ENCODE measurements around the gene TMEM132E. TPM values are rescaled to one million over a fixed set of nuclear protein-coding genes. Genes with fewer than 3 reads are reported as not detected.

TMEM132E gene
- total RNA-seq, 1 experiment from 2014 or later = 0.42 TPM

DNA sequence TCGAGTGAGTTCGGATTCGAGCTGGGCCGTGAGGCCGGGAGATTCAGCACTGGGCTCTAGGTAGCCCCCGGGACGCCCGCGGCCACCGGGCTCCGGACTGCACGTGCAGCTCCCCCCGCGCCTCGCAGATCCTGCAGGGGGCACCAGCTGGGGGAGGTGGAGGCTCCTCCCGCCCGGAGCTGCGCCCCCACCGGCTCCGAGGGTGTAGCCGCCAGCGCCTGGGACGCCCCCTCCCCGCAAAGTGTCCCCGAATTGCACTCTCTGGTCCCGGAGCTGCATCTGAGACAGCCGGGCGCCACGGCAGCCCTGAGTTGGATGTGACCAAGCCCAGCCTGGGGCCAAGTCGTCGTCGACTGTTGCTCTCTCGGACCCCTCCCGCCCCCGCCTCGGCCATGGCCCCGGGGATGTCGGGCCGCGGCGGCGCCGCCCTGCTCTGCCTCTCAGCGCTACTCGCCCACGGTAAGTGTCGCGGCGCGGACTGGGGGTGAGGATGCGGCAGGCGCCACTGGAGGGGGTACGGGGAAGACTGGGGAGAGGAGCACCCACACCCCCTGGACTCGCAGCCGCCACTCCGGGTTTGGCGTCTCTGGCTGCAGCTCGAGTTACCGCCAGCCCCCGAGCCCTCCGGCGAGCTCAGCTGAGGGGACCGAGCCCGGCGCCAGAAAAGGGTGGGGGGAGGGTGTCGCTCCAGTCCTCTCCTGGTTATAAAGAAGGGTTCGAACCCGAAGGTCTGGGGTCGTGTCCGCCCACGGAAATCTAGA is 1.5 kb downstream of the TMEM132E start:
- Histone ChIP-seq H3K9ac (ENCODE audit: extremely low read depth, insufficient read length, low read length) (no peak overlapping the region), H3K23me2 (ENCODE audit: insufficient read length, low read depth, low read length, poor library complexity, severe bottlenecking) (peaks cover 19% of the 10 kb centered on the region), H2BK120ac (ENCODE audit: low read depth, low read length, poor library complexity, severe bottlenecking) (no peak overlapping the region), H2BK20ac (ENCODE audit: low read depth, low read length, poor library complexity, severe bottlenecking) (no peak overlapping the region), H4K20me1 (ENCODE audit: control insufficient read depth, insufficient read depth, insufficient read length) (no peaks in the 10 kb centered on the region), H2BK12ac (ENCODE audit: insufficient read length, low read depth, low read length) (no peak overlapping the region), H3K4me2 (ENCODE audit: insufficient read depth, insufficient read length, low read length) (peak overlapping the region; percentile 49), H4K8ac (replicated peaks; ENCODE audit: insufficient read length, low read depth, low read length) (no peak overlapping the region), H3K27me3 (ENCODE audit: insufficient read depth, low read length) (peaks cover 91% of the 10 kb centered on the region), H3K4ac (ENCODE audit: low read depth, low read length) (no peak overlapping the region), H2BK5ac (ENCODE audit: insufficient read length, low read length) (no peak overlapping the region), H3K79me1 (ENCODE audit: insufficient read depth, low read depth, low read length, poor library complexity, severe bottlenecking) (no peaks in the 10 kb centered on the region), H3K4me1 (ENCODE audit: insufficient read depth, low read length) (peaks cover 5% of the 10 kb centered on the region; the same call in 1 of the 2 replicates), H3K23ac (ENCODE audit: insufficient read length, low read depth, low read length) (no peak overlapping the region), H3K27ac (ENCODE audit: insufficient read length, low read depth, low read length) (no peak overlapping the region), H3K14ac (ENCODE audit: insufficient read depth, low read length) (no peak overlapping the region; the same call in 1 of the 2 replicates), H3K9me3 (ENCODE audit: control insufficient read depth, low read depth, low read length) (no peaks in the 10 kb centered on the region), H2BK15ac (ENCODE audit: low read depth, low read length) (no peak overlapping the region; the same call in 1 of the 2 replicates), H2AK5ac (ENCODE audit: insufficient read length, low read length) (no peak overlapping the region), H3K79me2 (ENCODE audit: insufficient read depth, low read length) (no peaks in the 10 kb centered on the region), H4K91ac (ENCODE audit: insufficient read length, low read depth, low read length) (no peak overlapping the region), H3K56ac (ENCODE audit: insufficient read length, low read depth, low read length) (no peak overlapping the region), H2AFZ (ENCODE audit: low read length) (no peak overlapping the region), H4K5ac (ENCODE audit: insufficient read length, low read depth, low read length) (no peak overlapping the region), H3K18ac (ENCODE audit: insufficient read length, low read depth, low read length) (no peak overlapping the region), H3T11ph (ENCODE audit: low read length) (no peak overlapping the region)
- TF ChIP-seq, protein P1, sequence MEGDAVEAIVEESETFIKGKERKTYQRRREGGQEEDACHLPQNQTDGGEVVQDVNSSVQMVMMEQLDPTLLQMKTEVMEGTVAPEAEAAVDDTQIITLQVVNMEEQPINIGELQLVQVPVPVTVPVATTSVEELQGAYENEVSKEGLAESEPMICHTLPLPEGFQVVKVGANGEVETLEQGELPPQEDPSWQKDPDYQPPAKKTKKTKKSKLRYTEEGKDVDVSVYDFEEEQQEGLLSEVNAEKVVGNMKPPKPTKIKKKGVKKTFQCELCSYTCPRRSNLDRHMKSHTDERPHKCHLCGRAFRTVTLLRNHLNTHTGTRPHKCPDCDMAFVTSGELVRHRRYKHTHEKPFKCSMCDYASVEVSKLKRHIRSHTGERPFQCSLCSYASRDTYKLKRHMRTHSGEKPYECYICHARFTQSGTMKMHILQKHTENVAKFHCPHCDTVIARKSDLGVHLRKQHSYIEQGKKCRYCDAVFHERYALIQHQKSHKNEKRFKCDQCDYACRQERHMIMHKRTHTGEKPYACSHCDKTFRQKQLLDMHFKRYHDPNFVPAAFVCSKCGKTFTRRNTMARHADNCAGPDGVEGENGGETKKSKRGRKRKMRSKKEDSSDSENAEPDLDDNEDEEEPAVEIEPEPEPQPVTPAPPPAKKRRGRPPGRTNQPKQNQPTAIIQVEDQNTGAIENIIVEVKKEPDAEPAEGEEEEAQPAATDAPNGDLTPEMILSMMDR (conservative IDR thresholded peaks at IDR 0.05) = peak; percentile 44
- H3K9me3 Mint-ChIP-seq = no peaks in the 10 kb centered on the region; a peak in 1 of 5 replicates
- no peaks in the 10 kb centered on the region; a peak in 2 of 7 replicates for H3K36me3 Mint-ChIP-seq (ENCODE audit: insufficient read depth in 1 of 3, low read depth in 3 of 3)
- H3K4me3 Mint-ChIP-seq = peak overlapping the region; percentile 46 to 85
- peak; percentile 57 for DNase-seq
- peaks cover 29 to 41% of the 10 kb centered on the region in 2 experiments for H3K4me1 Mint-ChIP-seq
- H3K27ac Mint-ChIP-seq = no peak overlapping the region
- no peaks in the 10 kb centered on the region; the same call in none of the 2 replicates for H3K27me3 Mint-ChIP-seq (ENCODE audit: low read depth)
- no CpG with 5 or more reads among the region's 71 CpGs for WGBS (ENCODE audit: extremely low coverage, insufficient read length, low lambda C conversion rate)
